HG03060 (cell line): ENCODE measurements around the gene FGF14.

Experiments used
- ATAC-seq: cut with Tn5 transposase; IDR thresholded peaks from one replicate; pipeline ENCODE4 v1.9.1; 2021; ENCODE audit warnings: low read depth, moderate number of reproducible peaks; ENCODE audit not compliant: unreplicated experiment

The FGF14 gene

GRCh38 chr13:102401766-102402165, at the start of gene FGF14:
Gene FGF14, minus strand, starts transcription at chr13:102402048.
- no peak for ATAC-seq

GRCh38 chr13:102443249-102443648, 41.4 kb upstream of the FGF14 start:
- no peak for ATAC-seq

GRCh38 chr13:102441085-102441484, 39.2 kb upstream of the FGF14 start:
- ATAC-seq: peak; percentile 30

- peak; percentile 52 for ATAC-seq
These were observed 38.5 kb upstream of the FGF14 start for GRCh38 chr13:102440259-102440936.

GRCh38 chr13:102422690-102423089, 20.8 kb upstream of the FGF14 start:
- ATAC-seq: no peak

- no peak for ATAC-seq
These were observed 3.8 kb upstream of the FGF14 start for GRCh38 chr13:102405499-102406100.

- ATAC-seq: no peak
These were observed 442 bp upstream of the FGF14 start for GRCh38 chr13:102402290-102402689.

- ATAC-seq: no peak
These were observed 583 bp downstream of the FGF14 start for GRCh38 chr13:102401265-102401664.

- ATAC-seq: no peak
These were observed 1.1 kb downstream of the FGF14 start for GRCh38 chr13:102400675-102401145.

- no peak for ATAC-seq
These were observed 1.8 kb downstream of the FGF14 start for GRCh38 chr13:102399791-102400674.

- ATAC-seq: no peak
These were observed 5.9 kb downstream of the FGF14 start for GRCh38 chr13:102395939-102396338.

- no peak for ATAC-seq
These were observed 6.7 kb downstream of the FGF14 start for GRCh38 chr13:102395174-102395573.

GRCh38 chr13:102394158-102395053, 7.4 kb downstream of the FGF14 start:
- ATAC-seq: peak; percentile 84

- no peak for ATAC-seq
These were observed 9.2 kb downstream of the FGF14 start for GRCh38 chr13:102392481-102393209.

- no peak for ATAC-seq
These were observed 15.4 kb downstream of the FGF14 start for GRCh38 chr13:102386461-102386860.

GRCh38 chr13:102380012-102380411, 21.8 kb downstream of the FGF14 start:
- no peak for ATAC-seq

- no peak for ATAC-seq
These were observed 25.5 kb downstream of the FGF14 start for GRCh38 chr13:102376318-102376717.

- ATAC-seq: no peak
These were observed 27.1 kb downstream of the FGF14 start for GRCh38 chr13:102374726-102375125.

GRCh38 chr13:102374233-102374632, 27.6 kb downstream of the FGF14 start:
- ATAC-seq: no peak

GRCh38 chr13:102373221-102373620, 28.6 kb downstream of the FGF14 start:
- no peak for ATAC-seq
